Loucy (cell line): ENCODE results near the gene KCNH2.
A peak's percentile ranks its signal among the peaks of the same experiment; 100 is the strongest.

Source experiments
- H2AFZ ChIP-seq: fragments of 200-600 bp; sonication (generic); 2 replicates; pipeline ENCODE4 v1.6.0; 2016; ENCODE audit warnings: antibody characterized with exemption, mild to moderate bottlenecking, low read length, moderate library complexity
- H3F3A ChIP-seq: fragments of 200-600 bp; 2 replicates; pipeline ENCODE4 v1.6.0; 2016; ENCODE audit warnings: antibody characterized with exemption, low read depth, mild to moderate bottlenecking
- H3K27me3 ChIP-seq: fragments of 200-600 bp; sonication (generic); 2 replicates; pipeline ENCODE4 v1.6.1; 2014; ENCODE audit warnings: low read length, mild to moderate bottlenecking; ENCODE audit not compliant: insufficient read depth, poor library complexity, severe bottlenecking
- H3K36me3 ChIP-seq: fragments of 200-600 bp; sonication (generic); 2 replicates; pipeline ENCODE4 v1.6.1; 2016; ENCODE audit warnings: low read length; ENCODE audit not compliant: insufficient read depth
- H3K4me1 ChIP-seq: fragments of 200-600 bp; sonication (generic); 2 replicates; pipeline ENCODE4 v1.5.1; 2014; ENCODE audit warnings: low read length, mild to moderate bottlenecking; ENCODE audit not compliant: insufficient read depth, poor library complexity, severe bottlenecking
- H3K4me2 ChIP-seq: fragments of 200-600 bp; sonication (generic); 2 replicates; pipeline ENCODE4 v1.6.0; 2014; ENCODE audit warnings: antibody characterized with exemption, low read length, low read depth, mild to moderate bottlenecking; ENCODE audit not compliant: poor library complexity, severe bottlenecking
- H3K4me3 ChIP-seq: fragments of 200-600 bp; sonication (generic); 2 replicates; pipeline ENCODE4 v1.5.1; 2014; ENCODE audit warnings: low read length, mild to moderate bottlenecking, mixed read lengths; ENCODE audit not compliant: poor library complexity, severe bottlenecking
- H3K79me2 ChIP-seq: fragments of 200-600 bp; sonication (generic); 2 replicates; pipeline ENCODE4 v1.6.1; 2014; ENCODE audit warnings: low read length; ENCODE audit not compliant: insufficient read depth
- H3K9ac ChIP-seq: fragments of 200-600 bp; sonication (generic); 2 replicates; pipeline ENCODE4 v1.6.0; 2014; ENCODE audit warnings: mild to moderate bottlenecking, low read depth, low read length, moderate library complexity; ENCODE audit not compliant: poor library complexity, severe bottlenecking
- H3K9me2 ChIP-seq: fragments of 200-600 bp; sonication (generic); replicated peaks from 2 replicates; pipeline ENCODE4 v1.6.1; 2016; ENCODE audit warnings: low read depth, low read length, mixed read lengths
- H3K9me3 ChIP-seq: fragments of 200-600 bp; sonication (generic); 2 replicates; pipeline ENCODE4 v1.6.1; 2014; ENCODE audit warnings: mild to moderate bottlenecking, antibody characterized with exemption, low read length, low read depth; ENCODE audit not compliant: insufficient read depth
- H4K20me1 ChIP-seq: fragments of 200-600 bp; sonication (generic); 2 replicates; pipeline ENCODE4 v1.6.0; 2014; ENCODE audit warnings: antibody characterized with exemption, low read length, mild to moderate bottlenecking; ENCODE audit not compliant: insufficient read depth, poor library complexity, severe bottlenecking
- EZH2phosphoT487 ChIP-seq: fragments of 200-600 bp; IDR thresholded peaks from 2 replicates; pipeline ENCODE4 v1.6.1; 2018; ENCODE audit warnings: antibody characterized with exemption, mild to moderate bottlenecking, moderate library complexity, borderline replicate concordance
- TF ChIP-seq, protein P1 (sequence below): fragments of 200-600 bp; sonication (generic); conservative IDR thresholded peaks from 2 replicates; pipeline ENCODE4 v1.5.1; 2014; ENCODE audit warnings: mild to moderate bottlenecking, antibody characterized with exemption, low read length

KCNH2 gene

DNA sequence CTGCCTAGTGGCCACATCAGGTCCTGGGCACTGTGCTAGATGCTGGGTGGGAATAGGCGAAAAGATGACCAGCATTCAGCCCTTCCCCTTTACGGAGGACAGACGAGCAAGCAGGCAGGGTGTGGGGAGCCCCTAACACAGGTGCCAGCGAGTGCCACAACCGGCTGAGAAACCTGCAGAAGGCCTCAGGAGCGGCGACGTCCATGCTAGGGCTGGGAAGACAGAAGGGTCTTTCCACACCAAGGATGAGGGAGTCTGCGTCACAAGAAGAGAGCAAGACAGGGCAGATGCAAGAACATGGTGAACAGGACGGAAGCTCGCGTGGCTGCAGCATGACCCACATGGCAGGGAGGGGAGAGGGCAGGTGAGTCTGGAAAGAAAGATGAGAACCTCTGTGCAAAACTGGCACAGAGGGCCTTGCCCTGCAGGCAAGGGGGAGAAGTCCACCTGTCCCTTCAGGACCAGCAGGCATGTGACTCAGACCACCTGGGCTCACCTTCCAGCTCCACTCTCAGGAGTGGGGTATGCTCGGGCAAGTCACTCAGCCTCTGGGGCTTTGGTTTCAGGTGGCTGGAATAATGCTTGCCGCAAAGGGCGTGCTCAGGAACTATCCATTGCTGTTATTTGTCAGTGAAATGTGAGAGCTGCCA lies 36.6 kb downstream of the KCNH2 start:
- no peak overlapping the region for H2AFZ ChIP-seq
- no peaks in the 10 kb centered on the region for H3K9me2 ChIP-seq
- H3K27me3 ChIP-seq, result no peaks in the 10 kb centered on the region
- peaks cover 4% of the 10 kb centered on the region; the same call in 1 of the 2 replicates for H3F3A ChIP-seq
- no peaks in the 10 kb centered on the region for H4K20me1 ChIP-seq
- TF ChIP-seq, protein P1, sequence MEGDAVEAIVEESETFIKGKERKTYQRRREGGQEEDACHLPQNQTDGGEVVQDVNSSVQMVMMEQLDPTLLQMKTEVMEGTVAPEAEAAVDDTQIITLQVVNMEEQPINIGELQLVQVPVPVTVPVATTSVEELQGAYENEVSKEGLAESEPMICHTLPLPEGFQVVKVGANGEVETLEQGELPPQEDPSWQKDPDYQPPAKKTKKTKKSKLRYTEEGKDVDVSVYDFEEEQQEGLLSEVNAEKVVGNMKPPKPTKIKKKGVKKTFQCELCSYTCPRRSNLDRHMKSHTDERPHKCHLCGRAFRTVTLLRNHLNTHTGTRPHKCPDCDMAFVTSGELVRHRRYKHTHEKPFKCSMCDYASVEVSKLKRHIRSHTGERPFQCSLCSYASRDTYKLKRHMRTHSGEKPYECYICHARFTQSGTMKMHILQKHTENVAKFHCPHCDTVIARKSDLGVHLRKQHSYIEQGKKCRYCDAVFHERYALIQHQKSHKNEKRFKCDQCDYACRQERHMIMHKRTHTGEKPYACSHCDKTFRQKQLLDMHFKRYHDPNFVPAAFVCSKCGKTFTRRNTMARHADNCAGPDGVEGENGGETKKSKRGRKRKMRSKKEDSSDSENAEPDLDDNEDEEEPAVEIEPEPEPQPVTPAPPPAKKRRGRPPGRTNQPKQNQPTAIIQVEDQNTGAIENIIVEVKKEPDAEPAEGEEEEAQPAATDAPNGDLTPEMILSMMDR, result no peak
- TF ChIP-seq EZH2phosphoT487, result no peak
- no peaks in the 10 kb centered on the region for H3K79me2 ChIP-seq
- no peaks in the 10 kb centered on the region for H3K9me3 ChIP-seq
- no peaks in the 10 kb centered on the region for H3K36me3 ChIP-seq
- peak overlapping the region; percentile 10 for H3K4me3 ChIP-seq
- H3K4me1 ChIP-seq, result peaks cover 79% of the 10 kb centered on the region
- peak overlapping the region; percentile 58 for H3K4me2 ChIP-seq
- H3K9ac ChIP-seq, result peak overlapping the region; percentile 64

DNA sequence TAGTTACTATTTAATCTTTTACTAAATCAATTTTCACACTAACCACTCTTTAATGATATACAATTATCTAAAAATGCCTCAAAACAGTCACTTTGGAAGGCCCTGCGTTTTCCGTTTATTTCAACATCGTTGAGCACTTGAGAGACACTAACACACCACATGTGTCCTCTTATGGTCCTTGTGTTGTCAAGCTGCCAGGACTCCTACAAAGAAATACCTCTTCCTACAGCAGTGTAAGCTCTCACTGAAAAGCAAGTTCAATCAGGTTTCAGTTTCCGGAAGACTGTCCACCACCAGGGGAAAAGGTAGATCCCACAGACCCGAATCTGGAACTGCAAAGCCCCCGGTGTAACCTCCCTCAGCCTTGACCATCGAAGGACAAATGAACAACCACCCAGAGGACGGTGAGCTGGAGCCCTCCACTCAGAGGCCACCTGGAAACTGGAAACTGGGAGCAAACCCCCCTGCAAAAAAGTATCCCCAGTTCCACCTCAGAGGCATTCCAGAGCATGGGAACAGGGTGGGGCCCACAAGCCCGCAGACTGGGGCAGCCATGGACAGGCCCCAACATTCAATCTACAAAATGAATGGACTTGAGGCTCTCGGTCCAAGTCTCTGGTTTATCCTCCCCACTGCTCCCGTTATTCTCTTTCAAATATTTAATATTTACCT lies 37.6 kb downstream of the KCNH2 start:
- Histone ChIP-seq H3K4me3 (no peak overlapping the region), H3K9me2 (no peaks in the 10 kb centered on the region), H3K27me3 (no peaks in the 10 kb centered on the region), H3K9me3 (no peaks in the 10 kb centered on the region), H3K9ac (peak overlapping the region; percentile 64), H3K4me1 (peaks cover 75% of the 10 kb centered on the region), H4K20me1 (no peaks in the 10 kb centered on the region), H3F3A (peaks cover 4% of the 10 kb centered on the region; the same call in 1 of the 2 replicates), H2AFZ (no peak overlapping the region), H3K36me3 (no peaks in the 10 kb centered on the region), H3K4me2 (no peak overlapping the region), H3K79me2 (no peaks in the 10 kb centered on the region)
- TF ChIP-seq, protein P1, result no peak
- no peak for TF ChIP-seq EZH2phosphoT487

DNA sequence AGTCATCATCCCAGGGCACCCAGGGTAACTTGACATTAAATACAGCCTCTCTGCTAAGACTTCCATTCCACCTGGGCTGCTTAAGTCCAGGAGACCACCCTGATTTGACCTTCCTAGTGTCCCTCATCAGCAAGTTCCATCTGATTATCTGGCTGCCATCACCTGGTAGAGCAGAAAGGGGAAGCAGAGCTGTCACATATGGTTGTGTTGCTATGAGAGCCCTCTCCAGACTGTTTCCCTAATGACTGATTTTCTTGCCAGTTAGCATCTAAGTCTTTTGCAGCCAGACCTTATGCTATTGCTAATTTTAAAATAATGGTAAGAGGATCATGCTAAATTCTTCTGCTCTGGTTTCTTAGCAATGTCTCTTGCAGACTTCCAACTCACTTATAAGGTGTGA lies 38.7 kb downstream of the KCNH2 start:
- Histone ChIP-seq H3F3A (peaks cover 4% of the 10 kb centered on the region; the same call in 1 of the 2 replicates), H3K4me2 (no peak overlapping the region), H3K36me3 (no peaks in the 10 kb centered on the region), H4K20me1 (no peaks in the 10 kb centered on the region), H3K4me1 (peaks cover 64% of the 10 kb centered on the region), H3K27me3 (no peaks in the 10 kb centered on the region), H2AFZ (no peak overlapping the region), H3K79me2 (no peaks in the 10 kb centered on the region), H3K9me3 (no peaks in the 10 kb centered on the region), H3K4me3 (no peak overlapping the region), H3K9ac (peak overlapping the region; percentile 63), H3K9me2 (no peaks in the 10 kb centered on the region)
- TF ChIP-seq EZH2phosphoT487, result no peak
- TF ChIP-seq, protein P1, result no peak
